Pulmonary artery endothelial cell (primary cell): ENCODE data around the gene CNPY4. TPM values are rescaled to one million over a fixed set of nuclear protein-coding genes. Genes with fewer than 3 reads are reported as not detected.

Experiments used
- DNase-seq: peaks from one replicate; pipeline ENCODE4 v3.0.0-alpha.2; 2011; ENCODE audit warnings: low read depth, low spot score
- total RNA-seq: library from RNA; depleted of rRNA; stranded (reverse); fragments of >200 nt; gene quantifications from 2 replicates; pipeline ENCODE4 v1.2.3, GENCODE V29; 2014

CNPY4 gene, protein sequence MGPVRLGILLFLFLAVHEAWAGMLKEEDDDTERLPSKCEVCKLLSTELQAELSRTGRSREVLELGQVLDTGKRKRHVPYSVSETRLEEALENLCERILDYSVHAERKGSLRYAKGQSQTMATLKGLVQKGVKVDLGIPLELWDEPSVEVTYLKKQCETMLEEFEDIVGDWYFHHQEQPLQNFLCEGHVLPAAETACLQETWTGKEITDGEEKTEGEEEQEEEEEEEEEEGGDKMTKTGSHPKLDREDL
- total RNA-seq, result 34.7 and 51.5 TPM in 2 replicates

DNA sequence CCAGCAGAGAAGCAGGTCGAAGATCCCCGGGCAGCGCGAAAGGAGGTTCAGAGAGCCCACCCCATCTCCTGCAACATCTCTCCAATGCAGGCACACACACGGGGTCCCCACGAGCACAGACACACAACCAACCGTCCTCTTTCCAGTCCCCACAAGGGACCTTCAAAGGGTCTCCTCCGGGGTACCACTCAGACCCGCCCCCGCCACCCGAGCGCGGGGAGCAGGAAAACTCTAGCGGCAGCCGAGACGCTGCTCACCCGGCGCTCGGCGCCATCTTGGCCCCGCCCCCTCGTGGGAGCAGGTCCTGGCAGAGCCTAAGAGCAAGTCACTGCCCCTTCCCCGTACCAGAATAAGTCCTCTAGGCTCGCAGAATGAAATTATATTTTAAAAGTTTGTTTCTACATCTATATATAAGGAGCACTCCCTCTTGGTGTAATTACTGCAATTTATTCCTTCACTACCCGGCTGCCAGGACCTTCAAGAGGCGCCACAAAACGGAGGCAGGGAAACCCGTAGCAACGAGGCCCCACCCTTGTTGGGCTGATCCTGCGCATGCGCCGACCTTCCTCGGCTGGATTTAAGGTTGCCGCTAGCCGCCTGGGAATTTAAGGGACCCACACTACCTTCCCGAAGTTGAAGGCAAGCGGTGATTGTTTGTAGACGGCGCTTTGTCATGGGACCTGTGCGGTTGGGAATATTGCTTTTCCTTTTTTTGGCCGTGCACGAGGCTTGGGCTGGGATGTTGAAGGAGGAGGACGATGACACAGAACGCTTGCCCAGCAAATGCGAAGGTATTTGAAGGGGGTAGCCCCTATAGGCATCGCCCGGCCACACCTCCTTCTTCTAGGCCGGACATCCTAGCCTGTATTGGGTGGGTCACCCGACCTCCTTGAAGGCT is at the start of gene CNPY4, which contains the start of gene TAF6:
TSS of gene CNPY4 (plus strand) at position 563 of the 898 bp plus-strand sequence. CDS start at position 674, 111 bp downstream.
TSS of gene TAF6 (minus strand) at position 287 of the 898 bp plus-strand sequence. CDS start 5,149 bp downstream, outside the sequence.
- DNase-seq, result peak; percentile 80

- no peak for DNase-seq
Measured at GRCh38 chr7:100069991-100070390, 49.4 kb upstream of the CNPY4 start.

- DNase-seq, result no peak
Measured at GRCh38 chr7:100071018-100071723, 48.3 kb upstream of the CNPY4 start.

GRCh38 chr7:100072462-100072861 is 47.0 kb upstream of the CNPY4 start:
- no peak for DNase-seq

- no peak for DNase-seq
Measured at GRCh38 chr7:100074841-100075240, 44.6 kb upstream of the CNPY4 start.

GRCh38 chr7:100075418-100075817 is 44.0 kb upstream of the CNPY4 start:
- DNase-seq, result no peak

- no peak for DNase-seq
Measured at GRCh38 chr7:100077205-100077604, 42.2 kb upstream of the CNPY4 start.

- no peak for DNase-seq
Measured at GRCh38 chr7:100079024-100079560, 40.3 kb upstream of the CNPY4 start.

DNA sequence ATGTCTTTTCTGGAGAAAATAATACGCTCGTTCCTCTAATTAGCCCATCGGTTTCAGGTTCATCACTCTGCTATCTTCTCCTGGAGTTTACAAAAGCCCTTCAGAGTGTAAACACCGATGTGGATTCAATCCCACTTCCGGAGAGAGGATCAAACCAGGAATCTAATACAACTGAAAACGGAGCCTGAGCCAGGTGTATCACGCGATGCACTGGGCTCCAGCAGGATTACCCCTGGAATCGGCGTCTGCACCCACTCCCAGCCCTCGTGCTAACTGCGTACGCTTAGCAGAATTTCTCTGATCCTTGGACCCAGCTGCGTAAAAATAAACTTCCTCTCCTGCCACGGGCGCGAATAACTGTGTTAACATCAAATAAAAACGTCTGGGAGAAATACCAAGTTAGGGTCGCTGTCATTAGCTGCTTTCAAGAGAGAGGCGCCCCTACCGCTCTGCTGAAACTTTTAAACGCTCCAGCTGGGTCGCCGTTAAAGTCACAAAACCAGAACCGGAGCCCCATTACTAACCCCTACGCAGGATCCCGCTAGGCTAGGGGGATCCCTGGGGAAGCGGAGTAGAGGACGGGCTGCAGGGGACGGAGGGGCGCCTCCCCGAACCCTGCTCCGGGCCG is 38.4 kb upstream of the CNPY4 start:
- no peak for DNase-seq

GRCh38 chr7:100081535-100082102 is 37.8 kb upstream of the CNPY4 start, which contains the start of gene ZNF3:
ZNF3 (minus strand) TSS chr7:100081723; CDS start chr7:100077357, 4,366 bp downstream.
- DNase-seq, result peak; percentile 98

DNA sequence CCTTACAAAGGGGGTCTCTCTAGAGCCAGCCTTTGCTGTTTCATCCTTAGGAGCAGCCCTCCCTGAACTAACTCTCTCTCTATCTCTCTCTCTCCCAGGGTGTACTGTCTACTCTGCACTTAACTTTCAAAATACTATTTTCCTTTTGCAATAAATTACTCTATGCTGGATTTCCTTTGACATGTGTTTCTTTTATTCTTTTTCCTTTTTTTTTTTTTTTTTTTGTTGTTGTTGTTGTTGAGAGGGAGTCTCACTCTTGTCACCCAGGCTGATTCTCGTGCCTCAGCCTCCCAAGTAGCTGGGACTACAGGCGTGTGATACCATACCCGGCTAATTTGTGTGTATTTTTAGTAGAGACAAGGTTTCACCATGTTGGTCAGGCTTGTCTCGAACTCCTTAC is 36.5 kb upstream of the CNPY4 start:
- DNase-seq, result no peak

DNA sequence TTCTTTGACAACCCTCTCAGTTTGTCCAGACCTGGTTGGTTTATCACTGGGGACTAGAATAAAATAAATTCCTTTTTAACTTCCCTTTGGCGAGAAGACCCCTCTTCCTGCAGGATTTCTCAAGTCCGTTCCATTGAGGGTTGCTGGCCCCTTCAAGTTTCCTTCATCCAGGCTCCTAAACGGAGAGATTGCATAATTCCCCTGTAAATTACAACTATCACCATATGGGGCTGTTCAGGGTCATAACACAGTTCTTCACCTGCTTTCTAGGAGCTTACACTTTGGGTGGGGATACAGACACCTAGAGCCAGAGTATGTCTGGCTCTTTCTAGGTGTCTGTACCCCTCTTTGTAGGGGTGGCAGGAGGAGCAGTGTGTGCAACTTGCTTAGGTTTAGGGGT is 33.9 kb upstream of the CNPY4 start:
- no peak for DNase-seq

DNA sequence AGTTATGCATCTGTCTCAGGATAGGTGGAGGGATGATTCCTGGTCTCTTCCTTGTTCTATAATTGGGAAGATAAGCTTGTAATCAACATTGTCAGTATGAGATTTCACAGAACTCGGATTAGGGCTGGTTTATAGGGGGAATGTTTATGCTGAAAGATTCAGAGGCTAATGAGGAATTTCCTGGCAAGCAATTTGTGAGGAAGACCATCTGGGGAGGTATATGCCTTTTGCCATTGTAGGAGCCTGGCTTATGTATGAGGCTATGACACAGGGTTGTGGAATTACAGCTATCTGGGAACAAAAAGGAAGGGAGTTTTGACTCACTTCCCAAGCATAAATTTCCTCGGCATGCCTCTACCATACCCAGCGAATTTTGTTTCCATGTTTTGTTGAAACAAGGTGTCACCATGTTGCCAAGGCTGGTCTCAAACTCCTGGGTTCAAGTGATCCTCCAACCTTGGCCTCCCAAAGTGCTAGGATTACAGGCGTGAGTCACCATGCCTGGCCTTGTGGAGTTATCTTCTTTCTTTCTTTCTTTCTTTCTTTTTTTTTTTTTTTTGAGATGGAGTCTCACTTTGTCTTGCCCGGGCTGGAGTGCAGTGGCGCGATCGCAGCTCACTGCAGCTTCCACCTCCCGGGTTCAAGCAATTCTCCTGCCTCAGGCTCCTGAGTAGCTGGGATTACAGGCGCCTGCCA is 32.2 kb upstream of the CNPY4 start:
- peak; percentile 99 for DNase-seq

- DNase-seq, result no peak
Measured at GRCh38 chr7:100088095-100088620, 31.3 kb upstream of the CNPY4 start.

DNA sequence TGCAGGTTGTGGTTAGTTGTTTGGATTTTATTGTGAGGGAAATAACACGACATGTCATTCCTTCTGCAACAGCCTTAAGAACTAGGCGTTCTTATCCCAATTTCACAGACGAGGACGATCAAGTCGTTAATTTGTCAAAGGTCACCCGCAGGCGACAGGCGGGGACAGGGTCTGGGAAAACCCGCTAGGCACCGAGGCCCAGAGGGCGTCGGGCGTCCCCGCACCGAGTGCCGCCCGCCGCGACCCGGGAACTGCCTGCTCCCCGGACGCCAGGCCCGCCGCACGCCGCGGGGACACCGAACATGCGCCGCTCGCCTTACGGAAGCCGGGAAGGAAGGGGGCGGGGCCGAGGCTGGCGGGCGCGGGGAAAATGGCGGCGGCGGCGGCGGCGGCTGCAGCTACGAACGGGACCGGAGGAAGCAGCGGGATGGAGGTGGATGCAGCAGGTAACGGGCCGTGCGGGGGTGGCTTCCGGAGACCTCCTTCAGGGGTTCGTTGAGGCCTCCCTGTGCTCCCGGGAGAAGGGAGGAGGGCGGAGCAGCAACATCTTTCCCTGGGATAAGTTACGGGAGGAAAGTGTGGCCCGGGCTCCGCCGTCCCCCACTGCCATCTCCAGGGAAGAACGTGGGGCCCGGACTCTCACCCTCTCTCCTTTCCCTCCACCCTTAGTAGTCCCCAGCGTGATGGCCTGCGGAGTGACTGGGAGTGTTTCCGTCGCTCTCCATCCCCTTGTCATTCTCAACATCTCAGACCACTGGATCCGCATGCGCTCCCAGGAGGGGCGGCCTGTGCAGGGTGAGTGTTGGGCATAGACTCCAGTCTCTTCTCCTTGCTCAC is 30.6 kb upstream of the CNPY4 start, which contains the start of gene COPS6:
TSS of gene COPS6 (plus strand) at position 349 of the 837 bp plus-strand sequence. CDS start at position 371, 22 bp downstream.
- DNase-seq, result no peak

DNA sequence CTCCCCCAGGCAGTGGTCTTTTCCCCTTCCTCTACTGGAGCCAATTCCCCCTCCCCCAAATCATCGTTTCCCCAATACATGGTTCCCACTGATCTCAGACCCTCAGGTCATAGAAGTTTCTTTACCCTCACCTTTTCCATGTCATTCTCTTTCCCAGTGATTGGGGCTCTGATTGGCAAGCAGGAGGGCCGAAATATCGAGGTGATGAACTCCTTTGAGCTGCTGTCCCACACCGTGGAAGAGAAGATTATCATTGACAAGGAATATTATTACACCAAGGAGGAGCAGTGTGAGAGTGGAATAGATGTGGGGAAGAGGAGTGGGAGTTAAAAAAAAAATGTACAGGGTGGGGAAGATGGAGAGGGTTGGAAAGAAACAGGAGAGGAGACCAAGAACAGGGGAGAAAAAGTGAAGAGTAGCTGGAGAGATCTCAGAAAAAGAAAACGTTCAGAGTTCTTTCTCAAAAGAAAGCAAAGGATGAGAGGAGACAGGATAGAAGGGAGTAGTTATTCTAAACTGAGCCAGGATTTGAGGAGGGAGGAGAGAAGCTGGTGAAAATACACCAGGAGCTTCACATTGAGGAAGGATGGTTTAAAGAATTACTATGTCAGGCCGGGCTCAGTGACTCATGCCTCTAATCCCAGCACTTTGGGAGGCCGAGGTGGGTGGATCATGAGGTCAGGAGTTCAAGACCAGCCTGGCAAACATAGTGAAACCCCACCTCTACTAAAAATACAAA is 29.8 kb upstream of the CNPY4 start:
- no peak for DNase-seq

DNA sequence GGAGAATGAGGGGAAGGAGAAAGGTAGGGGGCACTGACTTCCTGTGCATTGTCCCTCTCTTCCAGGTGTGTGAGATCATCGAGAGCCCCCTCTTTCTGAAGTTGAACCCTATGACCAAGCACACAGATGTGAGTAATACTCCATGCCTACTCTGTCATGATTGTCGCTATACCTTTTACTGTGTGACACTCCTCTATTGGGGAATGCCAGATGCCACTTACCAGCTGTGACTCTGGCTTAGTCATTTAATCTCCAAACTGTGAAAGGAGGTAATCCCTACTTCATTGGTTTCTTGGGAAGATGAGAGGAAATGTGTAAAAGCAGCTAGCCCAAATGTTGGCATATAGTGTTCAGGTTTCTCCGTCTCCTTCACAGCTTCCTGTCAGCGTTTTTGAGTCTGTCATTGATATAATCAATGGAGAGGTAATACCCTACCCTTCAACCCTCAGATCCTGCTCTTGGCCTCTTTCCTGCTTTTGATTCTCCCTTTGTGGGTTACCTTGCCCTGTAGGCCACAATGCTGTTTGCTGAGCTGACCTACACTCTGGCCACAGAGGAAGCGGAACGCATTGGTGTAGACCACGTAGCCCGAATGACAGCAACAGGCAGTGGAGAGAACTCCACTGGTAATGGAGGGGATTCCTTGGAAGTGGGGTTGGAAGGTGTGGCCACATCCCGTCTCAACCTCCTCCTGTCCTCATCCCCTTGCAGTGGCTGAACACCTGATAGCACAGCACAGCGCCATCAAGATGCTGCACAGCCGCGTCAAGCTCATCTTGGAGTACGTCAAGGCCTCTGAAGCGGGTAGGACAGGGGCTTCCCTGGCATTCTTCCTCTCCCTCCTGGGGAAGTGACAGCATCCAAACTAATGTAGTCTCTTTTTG is 28.7 kb upstream of the CNPY4 start:
- DNase-seq, result no peak
